ENCODE measurements around the gene TBCK. TPM values are rescaled to one million over a fixed set of nuclear protein-coding genes. Genes with fewer than 3 reads are reported as not detected.

Gene TBCK
- total and polyA plus RNA-seq, 5 donors, result 6.9 to 29.0 (median 21.7) TPM

DNA sequence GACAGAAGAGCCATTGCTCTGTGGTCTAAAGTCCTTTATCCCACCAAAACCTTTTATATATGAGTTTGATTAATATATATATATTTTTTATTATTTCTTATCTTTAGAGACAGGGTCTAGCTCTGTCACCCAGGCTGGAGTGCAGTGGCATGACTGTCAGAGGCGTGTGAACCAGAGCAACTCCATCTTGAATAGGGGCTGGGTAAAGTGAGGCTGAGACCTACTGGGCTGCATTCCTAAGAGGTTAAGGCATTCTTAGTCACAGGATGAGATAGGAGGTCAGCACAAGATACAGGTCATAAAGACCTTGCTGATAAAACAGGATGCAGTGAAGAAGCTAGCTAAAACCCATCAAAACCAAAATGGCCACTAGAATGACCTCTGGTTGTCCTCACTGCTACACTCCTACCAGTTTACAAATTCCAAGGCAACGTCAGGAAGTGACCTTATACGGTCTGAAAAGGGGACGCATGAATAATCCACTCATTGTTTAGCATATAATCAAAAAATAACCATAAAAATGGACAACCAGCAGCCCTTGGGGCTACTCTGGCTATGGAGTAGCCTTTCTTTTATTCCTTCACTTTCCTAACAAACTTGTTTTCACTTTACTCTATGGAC, 10.5 kb downstream of the TBCK start:
- no peak for ATAC-seq
- intact Hi-C loops (cut with DNase I), result no loop called here
- Histone ChIP-seq H3K4me1 (ENCODE audit: control insufficient read depth, insufficient read depth, low read length) (no peaks in the 10 kb centered on the region), H3K27ac (ENCODE audit: low read length) (no peak overlapping the region), H3K9me3 (ENCODE audit: control insufficient read depth, low read length) (no peaks in the 10 kb centered on the region), H3K27me3 (ENCODE audit: control insufficient read depth, insufficient read depth) (no peaks in the 10 kb centered on the region), H3K4me3 (ENCODE audit: low read length) (no peak overlapping the region)
- 85% methylated on average over 4 of the region's 4 CpGs for WGBS
- DNase-seq, result no peak

DNA sequence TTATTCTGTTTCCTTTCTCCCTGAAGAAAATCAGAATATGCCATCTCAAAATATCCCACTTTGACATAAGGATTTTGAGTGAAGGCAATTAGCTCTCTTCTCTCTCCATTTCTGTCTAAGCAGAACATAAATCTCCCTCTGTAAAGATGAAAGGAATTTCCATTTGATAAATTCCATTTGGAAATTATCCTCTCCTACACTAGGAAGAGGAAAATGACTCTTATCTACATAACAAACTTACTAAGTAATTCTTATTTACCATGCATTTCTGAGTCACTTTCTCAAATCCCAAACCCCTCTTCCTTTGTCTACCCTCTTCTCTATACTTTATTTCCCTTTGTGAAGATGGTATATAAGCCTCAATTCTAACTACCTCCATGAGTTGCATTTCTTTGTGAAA, 11.4 kb downstream of the TBCK start:
- intact Hi-C loops (cut with DNase I), result no loop called here
- no peak overlapping the region for H3K4me3 ChIP-seq (ENCODE audit: low read length)
- no peaks in the 10 kb centered on the region for H3K27me3 ChIP-seq (ENCODE audit: control insufficient read depth, insufficient read depth)
- H3K27ac ChIP-seq (ENCODE audit: low read length), result no peak overlapping the region
- no peaks in the 10 kb centered on the region for H3K9me3 ChIP-seq (ENCODE audit: control insufficient read depth, low read length)
- DNase-seq (no peak), ATAC-seq (no peak)
- H3K4me1 ChIP-seq (ENCODE audit: control insufficient read depth, insufficient read depth, low read length), result no peaks in the 10 kb centered on the region

DNA sequence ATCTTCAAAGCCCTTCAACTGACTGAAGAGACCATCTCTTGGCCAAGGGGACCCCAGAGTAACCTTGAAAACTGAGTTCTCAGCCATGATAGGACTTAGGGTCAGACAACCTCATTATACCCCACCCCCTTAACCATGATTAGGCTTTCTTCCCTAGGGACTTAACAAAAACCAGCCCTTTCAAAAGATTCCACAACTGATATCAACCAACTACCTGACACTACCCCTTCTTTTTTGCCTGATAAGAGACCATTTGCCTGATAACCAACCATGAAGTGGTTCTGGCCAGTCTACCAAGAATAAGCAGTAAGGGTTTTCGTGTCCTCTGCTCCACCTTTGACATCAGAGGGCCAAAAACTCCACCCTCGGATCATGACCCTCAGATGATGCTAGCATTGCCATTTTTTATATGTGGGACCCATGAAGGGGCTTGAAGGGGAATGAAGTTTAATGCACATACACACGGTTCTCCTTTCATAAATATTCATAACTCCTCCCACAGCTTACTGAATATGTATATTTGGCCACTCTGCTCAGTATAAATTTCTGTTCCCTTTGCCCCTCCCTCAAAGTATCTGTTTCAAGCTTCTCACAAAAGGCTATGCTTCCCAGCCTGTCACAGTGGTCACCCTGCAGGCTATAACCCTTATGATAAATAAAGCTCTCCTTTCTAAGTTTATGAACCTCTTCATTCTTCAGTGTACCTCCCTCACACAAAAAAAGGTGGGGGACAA, 12.3 kb downstream of the TBCK start:
- Histone ChIP-seq H3K9me3 (ENCODE audit: control insufficient read depth, low read length) (no peaks in the 10 kb centered on the region), H3K4me1 (ENCODE audit: control insufficient read depth, insufficient read depth, low read length) (no peaks in the 10 kb centered on the region), H3K27ac (ENCODE audit: low read length) (no peak overlapping the region), H3K4me3 (ENCODE audit: low read length) (no peak overlapping the region), H3K27me3 (ENCODE audit: control insufficient read depth, insufficient read depth) (no peaks in the 10 kb centered on the region)
- ATAC-seq (no peak), DNase-seq (no peak)
- WGBS, result 82% methylated on average over 3 of the region's 3 CpGs
- intact Hi-C loops (cut with DNase I), result no loop called here

DNA sequence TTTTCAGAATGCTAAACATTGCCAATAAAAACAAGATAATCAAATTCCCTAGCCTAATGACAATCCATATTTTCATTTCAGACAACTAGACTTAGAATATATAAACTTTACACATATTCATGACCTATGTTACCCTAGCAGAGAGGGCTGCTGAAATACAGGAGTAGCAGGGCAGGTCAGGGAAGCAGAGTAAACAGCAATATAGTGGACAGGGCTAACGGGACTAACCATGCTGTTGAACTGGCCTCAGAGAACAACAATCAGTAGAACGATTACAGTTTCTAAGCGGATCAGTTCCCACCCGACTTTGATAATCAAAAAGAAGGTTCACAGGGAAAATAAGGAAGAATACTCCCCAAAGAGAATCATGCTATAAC, 14.0 kb downstream of the TBCK start:
- Histone ChIP-seq H3K27ac (ENCODE audit: low read length) (no peak overlapping the region), H3K9me3 (ENCODE audit: control insufficient read depth, low read length) (no peaks in the 10 kb centered on the region), H3K4me3 (ENCODE audit: low read length) (no peak overlapping the region), H3K27me3 (ENCODE audit: control insufficient read depth, insufficient read depth) (no peaks in the 10 kb centered on the region), H3K4me1 (ENCODE audit: control insufficient read depth, insufficient read depth, low read length) (no peaks in the 10 kb centered on the region)
- intact Hi-C loops (cut with DNase I), result no loop called here
- no peak for ATAC-seq
- WGBS, result 76% methylated on average over 4 of the region's 4 CpGs
- DNase-seq, result no peak

DNA sequence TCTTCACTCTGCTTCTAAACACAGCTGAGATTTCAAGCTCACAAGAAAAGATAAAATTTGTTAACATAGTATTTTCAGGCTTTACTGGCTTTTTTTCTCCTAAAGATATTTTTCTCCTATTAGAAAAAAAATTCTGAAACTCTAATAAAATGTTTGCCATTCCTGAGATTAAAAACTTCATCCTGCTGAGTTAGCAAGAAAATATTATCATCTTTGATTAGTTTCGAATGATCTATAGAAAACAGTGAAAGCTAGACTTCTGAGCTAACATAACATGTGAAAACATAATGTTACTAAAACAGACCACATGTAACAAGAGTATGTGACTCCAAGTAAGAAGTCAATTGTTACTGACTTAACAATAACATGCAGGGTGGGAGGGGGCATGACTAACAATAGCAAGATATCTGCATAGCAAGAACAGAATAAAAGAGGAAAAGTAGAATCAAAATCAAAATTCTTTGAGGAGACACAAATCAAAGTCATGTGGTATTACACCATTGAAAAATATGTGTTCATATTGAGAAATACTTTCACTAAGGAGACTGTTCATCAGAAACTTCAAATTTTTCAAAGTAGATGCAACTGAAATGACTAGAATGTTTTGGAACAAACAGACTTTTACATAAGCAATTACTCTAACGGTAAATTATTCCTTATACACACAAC, 14.5 kb downstream of the TBCK start:
- ATAC-seq, result no peak
- Histone ChIP-seq H3K27me3 (ENCODE audit: control insufficient read depth, insufficient read depth) (no peaks in the 10 kb centered on the region), H3K4me1 (ENCODE audit: control insufficient read depth, insufficient read depth, low read length) (no peaks in the 10 kb centered on the region), H3K27ac (ENCODE audit: low read length) (no peak overlapping the region), H3K9me3 (ENCODE audit: control insufficient read depth, low read length) (no peaks in the 10 kb centered on the region), H3K4me3 (ENCODE audit: low read length) (no peak overlapping the region)
- intact Hi-C loops (cut with DNase I), result no loop called here
- DNase-seq, result no peak
- WGBS, result 69% methylated on average over 2 of the region's 2 CpGs

DNA sequence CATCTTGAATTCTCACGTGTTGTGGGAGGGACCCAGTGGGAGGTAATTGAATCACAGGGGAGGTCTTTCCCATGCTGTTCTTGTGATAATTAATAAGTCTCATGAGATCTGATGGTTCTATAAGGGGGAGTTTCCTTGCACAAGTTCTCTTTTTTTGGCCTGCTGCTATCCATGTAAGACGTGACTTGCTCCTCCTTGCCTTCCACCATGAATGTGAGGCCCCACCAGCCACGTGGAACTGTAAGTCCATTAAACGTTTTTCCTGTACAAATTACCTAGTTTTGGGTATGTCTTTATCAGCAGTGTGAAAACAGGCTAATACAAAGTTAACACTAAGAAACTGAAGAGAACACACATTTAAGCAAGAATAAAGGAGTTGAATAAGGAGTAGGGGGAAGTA, 16.0 kb downstream of the TBCK start:
- DNase-seq (no peak), ATAC-seq (no peak)
- no peak overlapping the region for H3K4me3 ChIP-seq (ENCODE audit: low read length)
- WGBS, result 78% methylated on average over 4 of the region's 4 CpGs
- no peaks in the 10 kb centered on the region for H3K4me1 ChIP-seq (ENCODE audit: control insufficient read depth, insufficient read depth, low read length)
- intact Hi-C loops (cut with DNase I), result no loop called here
- no peak overlapping the region for H3K27ac ChIP-seq (ENCODE audit: low read length)
- H3K9me3 ChIP-seq (ENCODE audit: control insufficient read depth, low read length), result no peaks in the 10 kb centered on the region
- no peaks in the 10 kb centered on the region for H3K27me3 ChIP-seq (ENCODE audit: control insufficient read depth, insufficient read depth)

DNA sequence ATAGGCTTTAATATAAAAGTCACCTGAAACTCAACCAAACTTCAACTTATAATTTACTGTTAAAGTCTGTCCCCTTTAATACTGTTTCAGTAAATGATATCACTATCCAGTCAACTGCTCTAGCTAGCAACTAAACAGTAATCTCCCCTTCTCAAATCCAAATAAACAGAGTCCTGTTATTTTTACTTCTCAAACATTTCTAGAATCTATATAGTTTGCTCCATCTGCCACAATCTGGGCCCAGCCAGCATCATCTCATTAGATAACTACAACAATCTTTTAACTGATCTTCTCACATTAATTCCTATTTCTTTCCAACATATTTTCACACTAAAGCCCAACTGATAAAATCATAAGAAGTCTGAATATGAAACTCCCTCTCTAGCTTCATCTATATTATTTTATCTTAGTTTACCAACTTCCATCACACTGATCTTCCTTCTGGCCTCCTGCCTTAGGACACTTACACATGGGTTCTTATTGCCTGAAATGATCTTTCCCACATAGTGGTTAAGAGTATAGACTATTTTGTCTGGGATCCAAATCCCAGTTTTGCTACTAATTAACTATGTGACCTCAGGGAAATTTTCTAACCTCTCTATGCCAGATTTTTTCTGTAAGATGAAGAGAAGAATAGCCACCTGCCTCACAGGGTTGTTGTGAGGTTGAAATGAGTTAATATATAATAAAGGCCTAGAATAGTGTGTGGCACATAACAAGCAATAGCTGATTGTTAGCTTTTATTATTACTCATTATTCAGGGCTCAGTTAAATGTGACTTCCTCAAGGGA, 18.6 kb downstream of the TBCK start:
- H3K9me3 ChIP-seq (ENCODE audit: control insufficient read depth, low read length), result no peaks in the 10 kb centered on the region
- no peaks in the 10 kb centered on the region for H3K27me3 ChIP-seq (ENCODE audit: control insufficient read depth, insufficient read depth)
- intact Hi-C loops (cut with DNase I), result no loop called here
- no peak for ATAC-seq
- no peak overlapping the region for H3K27ac ChIP-seq (ENCODE audit: low read length)
- no peaks in the 10 kb centered on the region for H3K4me1 ChIP-seq (ENCODE audit: control insufficient read depth, insufficient read depth, low read length)
- H3K4me3 ChIP-seq (ENCODE audit: low read length), result no peak overlapping the region
- no peak for DNase-seq

DNA sequence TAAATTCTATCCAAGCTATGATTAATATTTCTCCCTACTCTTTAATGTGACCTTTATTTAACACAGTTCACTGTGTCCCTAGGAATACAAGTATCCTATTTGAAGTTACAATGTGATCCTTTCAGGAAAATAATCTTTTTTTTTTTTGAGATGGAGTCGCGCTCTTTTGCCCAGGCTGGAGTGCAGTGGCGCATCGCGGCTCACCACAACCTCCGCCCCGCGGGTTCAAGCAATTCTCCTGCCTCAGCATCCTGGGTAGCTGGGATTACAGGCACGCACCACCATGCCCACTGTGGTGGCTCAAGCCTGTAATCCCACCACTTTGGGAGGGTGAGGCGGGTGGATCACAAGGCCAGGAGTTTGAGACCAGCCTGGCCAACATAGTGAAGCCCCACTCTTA, 21.9 kb downstream of the TBCK start:
- intact Hi-C loops (cut with DNase I), result no loop called here
- ATAC-seq (no peak), DNase-seq (no peak)
- Histone ChIP-seq H3K27me3 (ENCODE audit: control insufficient read depth, insufficient read depth) (no peaks in the 10 kb centered on the region), H3K9me3 (ENCODE audit: control insufficient read depth, low read length) (no peaks in the 10 kb centered on the region), H3K4me3 (ENCODE audit: low read length) (no peak overlapping the region), H3K27ac (ENCODE audit: low read length) (no peak overlapping the region), H3K4me1 (ENCODE audit: control insufficient read depth, insufficient read depth, low read length) (no peaks in the 10 kb centered on the region)
- 99% methylated on average over 10 of the region's 10 CpGs for WGBS

DNA sequence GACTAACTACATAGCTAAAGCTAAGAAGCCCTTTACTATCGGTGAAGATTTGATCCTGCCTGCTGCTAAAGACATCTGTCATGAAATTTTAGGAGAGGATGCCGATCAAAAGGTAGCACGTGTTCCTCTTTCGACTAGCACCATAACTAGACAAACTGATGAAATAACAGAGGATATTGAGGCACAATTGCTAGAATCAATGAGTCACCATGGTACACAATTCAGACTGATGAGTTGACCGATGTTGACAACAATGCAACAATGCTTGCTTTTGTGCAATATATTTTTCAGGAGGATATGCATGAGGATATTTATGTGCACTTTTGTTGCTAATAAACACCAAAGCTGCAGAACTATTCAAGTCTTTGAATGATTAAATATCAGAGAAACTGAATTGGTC, 24.3 kb downstream of the TBCK start:
- no peak for DNase-seq
- Histone ChIP-seq H3K27ac (ENCODE audit: low read length) (no peak overlapping the region), H3K27me3 (ENCODE audit: control insufficient read depth, insufficient read depth) (no peaks in the 10 kb centered on the region), H3K4me1 (ENCODE audit: control insufficient read depth, insufficient read depth, low read length) (no peaks in the 10 kb centered on the region), H3K9me3 (ENCODE audit: control insufficient read depth, low read length) (no peaks in the 10 kb centered on the region), H3K4me3 (ENCODE audit: low read length) (no peak overlapping the region)
- ATAC-seq, result no peak
- intact Hi-C loops (cut with DNase I), result no loop called here
- WGBS, result 97% methylated on average over 5 of the region's 5 CpGs

DNA sequence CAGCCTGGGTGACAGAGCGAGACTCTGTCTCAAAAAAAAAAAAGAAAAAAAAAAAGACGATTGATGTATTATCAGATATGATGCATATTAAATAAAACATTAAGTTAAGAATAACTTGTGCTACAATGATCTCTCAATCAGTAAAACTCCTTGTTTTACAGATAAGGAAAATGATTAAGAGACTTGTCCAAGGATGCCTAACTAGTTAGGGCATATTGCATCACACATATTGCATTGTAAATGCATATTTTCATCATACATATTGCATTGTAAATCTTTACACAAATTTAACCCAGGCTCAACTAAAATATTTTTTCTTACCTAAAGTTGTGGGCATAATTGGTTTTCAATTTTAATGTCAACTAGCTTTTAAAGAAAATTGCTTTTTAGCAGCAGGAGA, 26.3 kb downstream of the TBCK start:
- Histone ChIP-seq H3K4me3 (ENCODE audit: low read length) (no peak overlapping the region), H3K4me1 (ENCODE audit: control insufficient read depth, insufficient read depth, low read length) (no peaks in the 10 kb centered on the region), H3K27me3 (ENCODE audit: control insufficient read depth, insufficient read depth) (no peaks in the 10 kb centered on the region), H3K9me3 (ENCODE audit: control insufficient read depth, low read length) (no peaks in the 10 kb centered on the region), H3K27ac (ENCODE audit: low read length) (no peak overlapping the region)
- ATAC-seq (no peak), DNase-seq (no peak)
- WGBS, result 89% methylated on average over 2 of the region's 2 CpGs
- intact Hi-C loops (cut with DNase I), result no loop called here

DNA sequence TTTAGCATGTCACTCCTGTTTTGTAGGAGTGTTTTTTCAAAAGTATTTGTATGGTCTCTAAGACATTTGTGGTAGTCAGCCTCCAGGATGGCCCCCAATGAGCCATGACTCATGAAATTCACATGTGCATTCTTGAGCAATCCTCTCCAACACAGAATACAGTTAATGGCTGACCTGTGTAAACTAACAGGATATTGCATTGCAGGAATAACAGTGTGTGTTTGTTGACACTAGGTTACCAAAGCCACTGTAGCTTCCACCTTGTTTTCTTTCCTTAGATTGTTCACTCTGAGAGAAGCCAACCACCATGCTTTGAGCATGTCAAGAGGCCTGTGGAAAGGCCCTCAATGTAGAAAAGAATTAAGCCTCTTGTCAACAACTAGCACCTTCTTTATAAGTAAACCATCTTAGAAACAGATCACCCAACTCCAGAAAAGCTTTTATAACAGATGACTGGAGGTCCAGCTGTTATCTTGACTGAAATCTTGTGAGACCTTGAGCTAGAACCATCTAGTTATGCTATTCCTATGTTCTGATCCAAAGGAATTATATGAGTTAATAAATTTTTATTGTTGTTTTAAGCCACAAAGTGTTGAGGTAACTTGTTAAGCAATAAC, 28.5 kb downstream of the TBCK start:
- intact Hi-C loops (cut with DNase I), result no loop called here
- Histone ChIP-seq H3K27me3 (ENCODE audit: control insufficient read depth, insufficient read depth) (no peaks in the 10 kb centered on the region), H3K9me3 (ENCODE audit: control insufficient read depth, low read length) (no peaks in the 10 kb centered on the region), H3K4me1 (ENCODE audit: control insufficient read depth, insufficient read depth, low read length) (no peaks in the 10 kb centered on the region), H3K4me3 (ENCODE audit: low read length) (no peak overlapping the region), H3K27ac (ENCODE audit: low read length) (no peak overlapping the region)
- ATAC-seq, result no peak
- DNase-seq, result no peak
